ENCODE measurements around the gene MBD4. TPM values are rescaled to one million over a fixed set of nuclear protein-coding genes. Genes with fewer than 3 reads are reported as not detected.

MBD4 gene
- total RNA-seq, 2 donors from 2014 or later: 20.6 to 34.0 TPM

Small RNA genes lying within 50 kb of the gene (small RNA-seq; reads per million reads assigned to genes)
- 22.4 to 26.7 reads per million in 2 donors for gene SNORA7B

Other genes with a start within 250 kb of the MBD4 start
- gene COPG1, start 190.3 kb downstream of the MBD4 start, total RNA-seq: 100 to 1,000 TPM; 143 to 220 TPM
- gene HMCES, start 161.1 kb downstream of the MBD4 start, total RNA-seq: 10 to 100 TPM; 29.1 to 34.9 TPM
- gene EFCAB12, start 11.3 kb downstream of the MBD4 start, total RNA-seq: 10 to 100 TPM in 1 of 2 donors, 1 to 10 TPM in 1; 6.2 to 13.7 TPM
- 10 to 100 TPM; 60.8 to 91.3 TPM for gene IFT122, start 276 bp upstream of the MBD4 start, total RNA-seq
- gene RHO, start 88.7 kb upstream of the MBD4 start, total RNA-seq: under 1 TPM in 1 of 2 donors, not detected in 1; 0.23 TPM
- not detected for gene H1-8, start 103.2 kb upstream of the MBD4 start, total RNA-seq
- gene PLXND1, start 166.7 kb upstream of the MBD4 start, total RNA-seq: 10 to 100 TPM; 19.7 to 83.6 TPM

Data from prostate gland (tissue), 2 donors.